Stimulated activated naive CD4-positive, alpha-beta T cell (primary cell): ENCODE measurements around the gene LAMA2.

Source experiments
- DNase-seq, 6 experiments: peaks; one replicate each; lab custom pipeline; 2025; lab: John Stamatoyannopoulos, UW

LAMA2 gene

DNA sequence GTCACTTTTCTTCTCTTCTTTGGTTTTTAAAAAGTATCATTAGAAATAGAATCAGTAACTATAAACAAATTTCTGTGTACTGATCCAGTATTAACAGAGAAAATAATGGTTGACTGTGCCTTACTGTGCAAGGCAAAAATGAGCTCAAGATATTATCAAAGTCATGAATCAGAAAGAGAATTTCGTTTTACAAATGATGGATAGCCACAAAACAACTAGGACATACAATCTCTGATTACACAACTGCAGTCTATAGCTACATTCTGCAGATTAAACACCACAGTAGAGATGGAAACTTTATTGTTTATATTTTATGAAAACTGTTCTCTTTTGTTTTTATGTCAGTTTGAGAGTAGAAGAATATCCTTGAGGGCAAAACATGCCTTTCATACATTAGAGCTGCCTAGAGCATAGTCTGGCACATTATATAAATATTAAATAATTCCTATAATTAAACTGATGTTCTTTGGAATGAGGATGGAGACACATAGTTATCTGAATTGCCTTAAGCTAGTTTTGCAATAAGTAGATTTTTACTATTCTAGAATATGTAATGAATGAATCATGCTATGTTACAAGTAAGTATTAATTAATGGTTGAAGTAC lies 333.1 kb downstream of the LAMA2 start:
- no peak for DNase-seq

- no peak for DNase-seq
Observed at GRCh38 chr6:129217701-129218100, 334.8 kb downstream of the LAMA2 start.

DNA sequence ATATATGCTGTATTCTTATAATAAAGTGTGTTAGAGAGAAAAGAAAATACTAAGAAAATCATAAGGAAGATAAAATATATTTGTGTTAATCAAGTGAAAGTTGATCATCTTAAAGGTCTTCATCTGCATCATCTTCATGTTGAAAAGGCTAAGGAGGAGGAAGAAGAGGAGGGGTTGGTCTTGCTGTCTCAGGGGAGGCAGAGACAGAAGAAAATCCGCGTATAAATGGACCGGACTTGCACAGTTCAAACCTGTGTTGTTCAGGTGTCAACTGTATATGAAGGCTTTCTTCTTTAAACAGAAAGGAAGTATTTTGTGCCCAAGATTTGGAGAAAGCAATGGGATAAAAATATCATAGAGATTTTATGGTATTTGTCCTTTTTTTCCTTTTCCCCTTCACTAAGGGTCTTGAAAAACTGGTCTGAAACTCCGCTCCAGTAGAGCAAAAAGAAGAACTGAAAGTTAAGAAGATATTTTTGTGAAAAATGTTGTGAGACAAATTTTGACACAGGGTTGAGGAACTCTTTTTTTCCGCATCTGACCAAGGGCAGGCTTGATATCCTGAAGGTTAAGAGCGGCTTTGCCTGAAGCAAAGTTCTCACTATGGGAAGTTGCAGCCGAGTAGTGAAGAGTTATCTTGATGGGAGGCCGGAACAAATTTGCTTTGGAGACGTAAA lies 350.7 kb downstream of the LAMA2 start:
- no peak for DNase-seq

DNA sequence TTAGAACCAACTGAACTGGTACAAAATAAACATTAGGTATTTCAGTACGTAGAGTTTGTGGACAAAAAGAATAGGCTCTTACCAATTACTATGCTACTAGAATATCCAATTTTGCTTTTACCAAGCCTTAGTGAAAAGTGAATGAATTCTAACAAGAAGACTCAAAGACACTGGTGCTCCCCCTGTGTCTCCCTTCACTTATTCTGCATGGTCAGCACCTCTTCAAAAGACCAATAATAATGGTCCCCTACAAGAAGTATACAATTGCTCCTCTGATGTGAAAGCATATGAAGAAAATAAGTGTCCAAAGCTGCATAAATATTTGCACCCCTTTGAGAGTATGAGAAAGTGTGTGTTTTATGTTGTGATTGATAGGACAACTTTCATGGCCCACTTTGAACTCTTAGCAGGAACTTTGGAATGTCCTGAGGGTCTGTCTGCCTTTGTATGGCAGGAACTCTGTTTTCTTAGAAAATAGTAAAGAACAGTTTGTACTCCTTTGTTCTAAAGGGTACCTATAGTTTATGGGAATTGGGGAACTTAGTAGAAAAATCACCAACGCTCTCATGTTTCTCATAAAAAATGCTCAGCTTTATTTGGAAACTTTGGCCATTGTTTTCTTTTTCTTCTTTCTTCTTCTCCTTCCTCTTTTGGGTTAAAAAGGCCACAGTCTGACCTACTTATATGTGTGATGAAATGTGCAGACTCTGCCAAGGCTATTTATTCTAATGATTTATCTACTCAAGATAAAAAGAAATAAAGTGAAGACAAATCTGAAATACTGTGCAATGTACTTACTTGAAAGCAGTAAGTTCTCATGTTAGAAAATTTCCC lies 352.4 kb downstream of the LAMA2 start:
- DNase-seq = no peak

- DNase-seq = no peak
Observed at GRCh38 chr6:129236001-129236517, 353.1 kb downstream of the LAMA2 start.

- no peak for DNase-seq
Observed at GRCh38 chr6:129238991-129239390, 356.1 kb downstream of the LAMA2 start.

GRCh38 chr6:129239825-129240491 lies 357.0 kb downstream of the LAMA2 start:
- DNase-seq = no peak

DNA sequence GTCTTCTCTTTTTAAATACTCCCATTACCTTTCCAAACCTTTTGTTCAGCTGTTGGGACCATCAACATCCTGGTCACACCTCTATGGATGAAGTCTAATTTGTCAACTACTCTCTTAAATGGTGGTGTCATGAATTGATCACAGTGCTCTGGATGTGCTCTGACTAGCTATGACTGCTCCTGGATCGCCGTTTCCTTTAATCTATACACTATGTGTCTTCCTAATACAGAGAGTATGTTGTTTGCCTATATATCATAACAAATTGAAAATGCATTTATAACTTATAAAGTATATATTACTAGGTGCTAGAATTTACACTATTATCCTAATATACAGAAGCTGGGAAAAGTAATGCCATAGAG lies 357.5 kb downstream of the LAMA2 start:
- DNase-seq = no peak

GRCh38 chr6:129242546-129242945 lies 359.6 kb downstream of the LAMA2 start:
- DNase-seq = no peak

GRCh38 chr6:129243377-129243776 lies 360.4 kb downstream of the LAMA2 start:
- no peak for DNase-seq

- DNase-seq = no peak
Observed at GRCh38 chr6:129248946-129249345, 366.0 kb downstream of the LAMA2 start.

DNA sequence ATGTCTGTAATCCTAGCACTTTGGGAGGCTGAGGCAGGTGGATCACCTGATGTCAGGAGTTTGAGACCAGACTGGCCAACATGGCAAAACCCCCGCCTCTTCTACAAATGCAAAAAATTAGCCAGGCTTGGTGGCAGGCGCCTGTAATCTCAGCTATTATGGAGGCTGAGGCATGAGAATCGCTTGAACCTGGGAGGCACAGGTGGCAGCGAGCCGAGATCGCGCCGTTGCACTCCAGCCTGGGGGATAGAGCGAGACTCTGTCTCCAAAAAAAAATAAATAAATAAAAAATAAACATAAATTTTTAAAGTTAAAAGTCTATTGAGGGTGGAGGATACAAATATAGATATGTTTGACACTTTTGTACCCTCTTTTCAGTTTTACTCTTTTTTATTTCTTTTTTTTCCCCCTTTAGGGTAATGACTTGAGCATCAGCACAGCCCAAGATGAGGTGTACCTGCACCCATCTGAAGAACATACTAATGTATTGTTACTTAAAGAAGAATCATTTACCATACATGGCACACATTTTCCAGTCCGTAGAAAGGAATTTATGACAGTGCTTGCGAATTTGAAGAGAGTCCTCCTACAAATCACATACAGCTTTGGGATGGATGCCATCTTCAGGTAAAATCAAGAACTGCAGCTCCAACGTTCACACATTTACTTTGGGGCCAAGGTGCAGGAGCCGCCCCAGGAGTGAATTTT lies 368.9 kb downstream of the LAMA2 start:
- peak in 2 of 6 experiments; percentile 31 to 32 for DNase-seq

GRCh38 chr6:129252377-129253071 lies 369.6 kb downstream of the LAMA2 start:
- DNase-seq = no peak

GRCh38 chr6:129253242-129253641 lies 370.3 kb downstream of the LAMA2 start:
- DNase-seq = no peak

GRCh38 chr6:129253727-129254126 lies 370.8 kb downstream of the LAMA2 start:
- DNase-seq = no peak

DNA sequence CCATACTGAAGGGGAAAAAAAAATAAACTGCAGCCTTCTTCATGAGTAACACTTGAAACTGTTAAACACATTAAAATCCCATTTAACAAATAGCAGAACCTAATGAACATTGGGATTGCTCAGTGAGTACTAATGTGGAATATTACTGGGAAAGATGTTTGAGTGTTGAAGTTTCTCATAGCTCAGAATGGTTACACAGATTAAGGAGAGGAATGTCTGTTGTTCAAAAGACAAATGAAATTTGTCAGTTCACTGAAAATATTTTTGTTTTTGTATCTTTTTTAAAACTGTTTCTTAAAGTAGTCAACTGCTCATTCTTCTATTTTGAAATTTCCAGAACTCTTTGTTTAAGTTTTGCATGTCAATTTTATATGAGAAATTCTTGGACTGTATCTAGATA lies 374.3 kb downstream of the LAMA2 start:
- no peak for DNase-seq

DNA sequence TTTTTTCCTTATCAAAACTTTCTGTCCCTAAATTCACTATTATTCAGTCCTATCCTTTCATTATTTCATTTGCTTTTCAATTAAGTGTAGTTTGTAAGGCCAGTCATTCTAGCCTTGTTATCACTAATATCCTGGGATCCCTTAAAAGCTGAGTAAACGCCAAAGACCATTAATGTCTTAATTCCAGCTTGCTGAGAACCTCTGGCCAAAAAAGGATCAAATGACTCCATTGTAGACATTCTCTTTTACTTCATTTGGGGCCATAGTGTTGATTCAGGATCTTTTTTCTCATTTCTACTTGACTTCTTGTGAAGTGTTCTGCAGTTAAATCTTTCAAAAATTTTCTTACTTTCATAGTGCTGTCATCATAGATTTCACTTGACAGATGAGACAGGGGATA lies 379.7 kb downstream of the LAMA2 start:
- DNase-seq = no peak

GRCh38 chr6:129263176-129263575 lies 380.2 kb downstream of the LAMA2 start:
- DNase-seq = no peak

- DNase-seq = no peak
Observed at GRCh38 chr6:129264480-129265045, 381.6 kb downstream of the LAMA2 start.

- DNase-seq = no peak
Observed at GRCh38 chr6:129267028-129267427, 384.1 kb downstream of the LAMA2 start.

- no peak for DNase-seq
Observed at GRCh38 chr6:129269076-129269475, 386.1 kb downstream of the LAMA2 start.
